ENCODE data around the gene ORAI3.

DNA sequence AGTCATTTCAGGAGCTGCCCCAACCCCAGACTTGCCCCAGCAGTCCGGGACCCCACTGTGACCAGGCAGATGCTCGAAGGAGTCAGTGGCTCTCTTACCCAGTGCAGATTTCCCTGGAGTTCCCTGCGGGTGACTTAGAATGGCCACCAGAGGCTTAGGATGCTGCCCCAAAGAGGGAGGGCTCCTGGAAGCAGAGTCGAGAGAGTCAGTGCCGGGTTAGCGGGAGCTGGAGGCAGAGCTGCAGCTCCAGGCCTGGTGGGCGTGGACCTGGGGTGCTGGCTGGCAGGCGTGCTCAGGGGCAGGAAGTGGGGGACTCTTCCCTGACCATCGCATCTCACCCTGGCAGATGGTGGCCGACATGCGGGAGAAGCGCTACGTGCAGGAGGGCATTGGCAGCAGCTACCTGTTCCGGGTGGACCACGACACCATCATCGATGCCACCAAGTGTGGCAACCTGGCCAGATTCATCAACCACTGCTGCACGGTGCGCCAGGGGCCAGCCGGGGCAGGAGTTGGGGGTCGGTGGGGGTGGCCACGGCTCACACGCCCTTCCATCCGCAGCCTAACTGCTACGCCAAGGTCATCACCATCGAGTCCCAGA, 34.5 kb downstream of the ORAI3 start:
- TF ChIP-seq, protein P1, sequence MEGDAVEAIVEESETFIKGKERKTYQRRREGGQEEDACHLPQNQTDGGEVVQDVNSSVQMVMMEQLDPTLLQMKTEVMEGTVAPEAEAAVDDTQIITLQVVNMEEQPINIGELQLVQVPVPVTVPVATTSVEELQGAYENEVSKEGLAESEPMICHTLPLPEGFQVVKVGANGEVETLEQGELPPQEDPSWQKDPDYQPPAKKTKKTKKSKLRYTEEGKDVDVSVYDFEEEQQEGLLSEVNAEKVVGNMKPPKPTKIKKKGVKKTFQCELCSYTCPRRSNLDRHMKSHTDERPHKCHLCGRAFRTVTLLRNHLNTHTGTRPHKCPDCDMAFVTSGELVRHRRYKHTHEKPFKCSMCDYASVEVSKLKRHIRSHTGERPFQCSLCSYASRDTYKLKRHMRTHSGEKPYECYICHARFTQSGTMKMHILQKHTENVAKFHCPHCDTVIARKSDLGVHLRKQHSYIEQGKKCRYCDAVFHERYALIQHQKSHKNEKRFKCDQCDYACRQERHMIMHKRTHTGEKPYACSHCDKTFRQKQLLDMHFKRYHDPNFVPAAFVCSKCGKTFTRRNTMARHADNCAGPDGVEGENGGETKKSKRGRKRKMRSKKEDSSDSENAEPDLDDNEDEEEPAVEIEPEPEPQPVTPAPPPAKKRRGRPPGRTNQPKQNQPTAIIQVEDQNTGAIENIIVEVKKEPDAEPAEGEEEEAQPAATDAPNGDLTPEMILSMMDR (IDR thresholded peaks at IDR 0.05), result no peak
- TF ChIP-seq POLR2A (IDR thresholded peaks at IDR 0.05) (no peak), POLR2AphosphoS5 (IDR thresholded peaks at IDR 0.05) (no peak)

All from upper lobe of left lung (tissue), 4 donors.